AG04450 (cell line): ENCODE data around the gene SAPCD2. TPM values are rescaled to one million over a fixed set of nuclear protein-coding genes. Genes with fewer than 3 reads are reported as not detected.

Experiments used
- CTCF ChIA-PET: fragments of 300-600, 350-600 bp; formaldehyde crosslinking; extraction: SDS; loops from one replicate; lab custom pipeline; 2022; ENCODE audit warnings: antibody characterized with exemption, inconsistent platforms; lab: Charles Lee
- POLR2A ChIA-PET: fragments of 350-600 bp; formaldehyde crosslinking; extraction: SDS; loops from one replicate; lab custom pipeline; 2021; ENCODE audit warnings: antibody characterized with exemption, inconsistent platforms; lab: Yijun Ruan, JAX
- DNase-seq: peaks from one replicate; pipeline ENCODE4 v3.0.0-alpha.2; 2011; ENCODE audit warnings: low read depth, low spot score
- H3K27ac ChIP-seq: one replicate; pipeline ENCODE4 v1.5.1; 2012; ENCODE audit warnings: low read depth, low read length, control low read depth
- H3K27me3 ChIP-seq: one replicate; pipeline ENCODE4 v1.6.0; 2012; ENCODE audit warnings: low read length; ENCODE audit not compliant: control insufficient read depth, insufficient read depth
- H3K4me3 ChIP-seq: 2 replicates; pipeline ENCODE4 v1.5.1; 2011; ENCODE audit warnings: mild to moderate bottlenecking, low read depth, low read length, control low read depth
- H3K9me3 ChIP-seq: 2 replicates; pipeline ENCODE4 v1.5.1; 2012; ENCODE audit warnings: low read length; ENCODE audit not compliant: control insufficient read depth, insufficient read depth
- polyA plus RNA-seq: library from polyadenylated mRNA; depleted of rRNA; stranded (reverse); fragments of >200 nt; gene quantifications from 2 replicates; pipeline ENCODE4 v1.2.3, GENCODE V29; 2011
- TF ChIP-seq, protein P1 (sequence below): IDR thresholded peaks from 2 replicates; pipeline ENCODE4 v1.5.1; 2011; ENCODE audit warnings: low read depth, low read length, control low read depth, inconsistent platforms

The SAPCD2 gene
- polyA plus RNA-seq, 1 experiment, result 1.5 TPM

DNA sequence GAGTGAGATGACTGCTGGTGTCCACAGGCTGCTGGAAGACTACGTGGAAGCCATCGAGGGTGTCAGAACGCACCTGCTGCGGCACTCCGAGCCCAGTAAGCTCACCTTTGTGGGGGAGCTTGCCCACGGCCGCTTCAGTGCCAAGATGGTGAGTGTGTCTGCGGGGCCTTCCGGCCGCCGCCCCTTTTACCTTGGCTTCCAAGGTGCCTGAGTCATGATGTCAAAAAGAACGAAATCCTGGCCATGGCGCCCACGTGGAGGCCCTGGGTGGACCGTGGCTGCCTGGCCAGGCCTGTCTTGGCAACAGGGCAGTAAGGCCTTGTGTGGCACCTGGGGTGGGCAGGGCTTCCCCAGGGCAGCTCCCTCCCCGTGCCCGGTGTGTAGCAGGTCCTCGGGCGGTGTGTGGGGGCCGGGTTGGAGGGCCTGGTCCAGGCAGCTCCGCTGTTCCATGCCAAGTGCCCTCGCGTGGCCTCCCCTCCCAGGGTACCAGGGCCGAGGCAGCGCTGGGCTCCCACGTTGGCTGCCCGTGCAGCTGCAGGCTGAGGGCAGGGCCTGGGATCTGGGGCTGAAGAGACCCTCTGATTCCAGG lies 36.4 kb upstream of the SAPCD2 start:
- POLR2A ChIA-PET, result no interaction called here
- H3K27me3 ChIP-seq, result no peaks in the 10 kb centered on the region
- CTCF ChIA-PET, result no interaction called here

DNA sequence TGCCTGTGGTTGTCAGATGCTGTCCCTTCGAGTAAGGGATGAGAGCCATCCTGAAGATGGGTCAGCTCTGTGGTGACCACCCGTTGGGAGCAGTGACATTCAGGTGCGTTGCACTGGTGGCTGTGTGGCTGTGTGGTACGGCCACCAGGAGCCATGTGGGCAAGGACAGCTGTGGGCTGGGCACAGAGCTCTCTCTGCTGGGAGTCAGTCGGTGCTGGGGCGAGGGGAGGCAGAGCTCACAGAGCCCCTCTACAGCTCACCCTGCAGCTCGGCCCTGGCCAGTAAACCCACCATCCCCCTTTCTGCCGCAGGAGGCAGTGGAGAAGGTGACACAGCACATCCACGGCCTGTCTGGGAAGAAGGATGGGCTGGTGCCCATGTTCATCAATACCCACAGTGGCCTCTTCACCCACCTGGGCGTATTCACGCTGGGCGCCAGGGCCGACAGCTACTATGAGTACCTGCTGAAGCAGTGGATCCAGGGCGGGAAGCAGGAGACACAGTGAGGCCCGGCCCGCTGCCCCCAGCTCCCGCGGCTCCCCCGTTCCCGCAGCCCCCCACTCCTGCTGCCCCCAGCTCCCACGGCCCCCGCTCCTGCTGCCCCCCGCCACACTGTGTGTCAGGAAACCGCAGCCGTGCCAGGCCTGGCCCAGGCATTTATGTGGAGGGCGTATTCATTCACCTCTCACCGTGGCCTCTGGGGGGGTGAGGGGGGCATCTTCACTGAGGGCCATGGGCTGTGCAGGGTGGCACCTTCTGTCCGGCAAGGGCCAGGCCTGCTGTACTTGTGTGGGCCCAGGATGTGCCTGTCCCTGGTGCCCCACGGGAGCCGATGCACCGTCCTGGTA lies 35.7 kb upstream of the SAPCD2 start:
- peaks cover 23% of the 10 kb centered on the region for H3K9me3 ChIP-seq
- POLR2A ChIA-PET, result no interaction called here
- DNase-seq, result no peak
- no peak overlapping the region for H3K4me3 ChIP-seq
- H3K27ac ChIP-seq, result no peak overlapping the region
- no peaks in the 10 kb centered on the region for H3K27me3 ChIP-seq
- CTCF ChIA-PET, result no interaction called here
- TF ChIP-seq, protein P1, sequence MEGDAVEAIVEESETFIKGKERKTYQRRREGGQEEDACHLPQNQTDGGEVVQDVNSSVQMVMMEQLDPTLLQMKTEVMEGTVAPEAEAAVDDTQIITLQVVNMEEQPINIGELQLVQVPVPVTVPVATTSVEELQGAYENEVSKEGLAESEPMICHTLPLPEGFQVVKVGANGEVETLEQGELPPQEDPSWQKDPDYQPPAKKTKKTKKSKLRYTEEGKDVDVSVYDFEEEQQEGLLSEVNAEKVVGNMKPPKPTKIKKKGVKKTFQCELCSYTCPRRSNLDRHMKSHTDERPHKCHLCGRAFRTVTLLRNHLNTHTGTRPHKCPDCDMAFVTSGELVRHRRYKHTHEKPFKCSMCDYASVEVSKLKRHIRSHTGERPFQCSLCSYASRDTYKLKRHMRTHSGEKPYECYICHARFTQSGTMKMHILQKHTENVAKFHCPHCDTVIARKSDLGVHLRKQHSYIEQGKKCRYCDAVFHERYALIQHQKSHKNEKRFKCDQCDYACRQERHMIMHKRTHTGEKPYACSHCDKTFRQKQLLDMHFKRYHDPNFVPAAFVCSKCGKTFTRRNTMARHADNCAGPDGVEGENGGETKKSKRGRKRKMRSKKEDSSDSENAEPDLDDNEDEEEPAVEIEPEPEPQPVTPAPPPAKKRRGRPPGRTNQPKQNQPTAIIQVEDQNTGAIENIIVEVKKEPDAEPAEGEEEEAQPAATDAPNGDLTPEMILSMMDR, result no peak

More for the DNA sequence above, 36.4 kb upstream of the SAPCD2 start:
- no peak for DNase-seq
- TF ChIP-seq, protein P1, result no peak
- H3K4me3 ChIP-seq, result no peak overlapping the region
- peaks cover 18% of the 10 kb centered on the region for H3K9me3 ChIP-seq
- no peak overlapping the region for H3K27ac ChIP-seq

GRCh38 chr9:137103206-137103999 lies 33.0 kb upstream of the SAPCD2 start:
- H3K9me3 ChIP-seq, result peaks cover 23% of the 10 kb centered on the region
- H3K27me3 ChIP-seq, result no peaks in the 10 kb centered on the region
- no peak overlapping the region for H3K4me3 ChIP-seq
- ChIA-PET CTCF (no interaction called here), POLR2A (interaction anchor here (0.8 kb wide), 1 partner anchor 86 kb away, joined by 4 read pairs; the partner anchor contains the start of gene SSNA1)
- TF ChIP-seq, protein P1, result no peak
- H3K27ac ChIP-seq, result no peak overlapping the region
- no peak for DNase-seq

GRCh38 chr9:137099231-137099630 lies 28.9 kb upstream of the SAPCD2 start:
- Histone ChIP-seq H3K9me3 (peaks cover 23% of the 10 kb centered on the region), H3K27ac (no peak overlapping the region), H3K4me3 (no peak overlapping the region), H3K27me3 (no peaks in the 10 kb centered on the region)
- ChIA-PET POLR2A (no interaction called here), CTCF (no interaction called here)
- TF ChIP-seq, protein P1, result no peak
- DNase-seq, result no peak
